Measurements from ENCODE around the gene ERC1. TPM values are rescaled to one million over a fixed set of nuclear protein-coding genes. Genes with fewer than 3 reads are reported as not detected.
A peak's percentile ranks its signal among the peaks of the same experiment; 100 is the strongest.

ERC1 gene
- total RNA-seq, 1 donor from 2014 or later: 82.2 TPM

GRCh38 chr12:1494856-1495255, 503.8 kb downstream of the ERC1 start:
- no peak for DNase-seq
- Mint-ChIP-seq H3K27ac (ENCODE audit: unreplicated experiment) (no peak overlapping the region), H3K36me3 (ENCODE audit: unreplicated experiment) (peaks cover 25% of the 10 kb centered on the region), H3K27me3 (ENCODE audit: unreplicated experiment) (peaks cover 5% of the 10 kb centered on the region), H3K9me3 (ENCODE audit: unreplicated experiment) (peaks cover 4% of the 10 kb centered on the region), H3K4me3 (ENCODE audit: unreplicated experiment) (no peak overlapping the region), H3K4me1 (ENCODE audit: low read depth, unreplicated experiment) (peaks cover 6% of the 10 kb centered on the region)
- TF ChIP-seq, protein P1, sequence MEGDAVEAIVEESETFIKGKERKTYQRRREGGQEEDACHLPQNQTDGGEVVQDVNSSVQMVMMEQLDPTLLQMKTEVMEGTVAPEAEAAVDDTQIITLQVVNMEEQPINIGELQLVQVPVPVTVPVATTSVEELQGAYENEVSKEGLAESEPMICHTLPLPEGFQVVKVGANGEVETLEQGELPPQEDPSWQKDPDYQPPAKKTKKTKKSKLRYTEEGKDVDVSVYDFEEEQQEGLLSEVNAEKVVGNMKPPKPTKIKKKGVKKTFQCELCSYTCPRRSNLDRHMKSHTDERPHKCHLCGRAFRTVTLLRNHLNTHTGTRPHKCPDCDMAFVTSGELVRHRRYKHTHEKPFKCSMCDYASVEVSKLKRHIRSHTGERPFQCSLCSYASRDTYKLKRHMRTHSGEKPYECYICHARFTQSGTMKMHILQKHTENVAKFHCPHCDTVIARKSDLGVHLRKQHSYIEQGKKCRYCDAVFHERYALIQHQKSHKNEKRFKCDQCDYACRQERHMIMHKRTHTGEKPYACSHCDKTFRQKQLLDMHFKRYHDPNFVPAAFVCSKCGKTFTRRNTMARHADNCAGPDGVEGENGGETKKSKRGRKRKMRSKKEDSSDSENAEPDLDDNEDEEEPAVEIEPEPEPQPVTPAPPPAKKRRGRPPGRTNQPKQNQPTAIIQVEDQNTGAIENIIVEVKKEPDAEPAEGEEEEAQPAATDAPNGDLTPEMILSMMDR (IDR thresholded peaks at IDR 0.05; ENCODE audit: partially characterized antibody, unreplicated experiment): no peak

GRCh38 chr12:1496162-1496900, 505.3 kb downstream of the ERC1 start:
- TF ChIP-seq, protein P1 (IDR thresholded peaks at IDR 0.05; ENCODE audit: partially characterized antibody, unreplicated experiment): no peak
- no peak overlapping the region for H3K4me3 Mint-ChIP-seq (ENCODE audit: unreplicated experiment)
- peaks cover 14% of the 10 kb centered on the region for H3K4me1 Mint-ChIP-seq (ENCODE audit: low read depth, unreplicated experiment)
- H3K9me3 Mint-ChIP-seq (ENCODE audit: unreplicated experiment): peaks cover 4% of the 10 kb centered on the region
- no peak for DNase-seq
- peaks cover 11% of the 10 kb centered on the region for H3K27me3 Mint-ChIP-seq (ENCODE audit: unreplicated experiment)
- peaks cover 12% of the 10 kb centered on the region for H3K36me3 Mint-ChIP-seq (ENCODE audit: unreplicated experiment)
- H3K27ac Mint-ChIP-seq (ENCODE audit: unreplicated experiment): no peak overlapping the region

- no peak for DNase-seq
- TF ChIP-seq, protein P1 (IDR thresholded peaks at IDR 0.05; ENCODE audit: partially characterized antibody, unreplicated experiment): no peak
Observed at GRCh38 chr12:1497161-1497560, 506.1 kb downstream of the ERC1 start.

GRCh38 chr12:1498199-1498740, 507.2 kb downstream of the ERC1 start:
- H3K4me3 Mint-ChIP-seq (ENCODE audit: unreplicated experiment): no peak overlapping the region
- TF ChIP-seq, protein P1 (IDR thresholded peaks at IDR 0.05; ENCODE audit: partially characterized antibody, unreplicated experiment): no peak
- peaks cover 4% of the 10 kb centered on the region for H3K9me3 Mint-ChIP-seq (ENCODE audit: unreplicated experiment)
- H3K4me1 Mint-ChIP-seq (ENCODE audit: low read depth, unreplicated experiment): peaks cover 14% of the 10 kb centered on the region
- H3K36me3 Mint-ChIP-seq (ENCODE audit: unreplicated experiment): no peaks in the 10 kb centered on the region
- DNase-seq: no peak
- H3K27me3 Mint-ChIP-seq (ENCODE audit: unreplicated experiment): peaks cover 15% of the 10 kb centered on the region
- H3K27ac Mint-ChIP-seq (ENCODE audit: unreplicated experiment): no peak overlapping the region

More at GRCh38 chr12:1497161-1497560, 506.1 kb downstream of the ERC1 start:
- H3K4me3 Mint-ChIP-seq (ENCODE audit: unreplicated experiment): no peak overlapping the region
- peaks cover 14% of the 10 kb centered on the region for H3K4me1 Mint-ChIP-seq (ENCODE audit: low read depth, unreplicated experiment)
- peaks cover 11% of the 10 kb centered on the region for H3K27me3 Mint-ChIP-seq (ENCODE audit: unreplicated experiment)
- peaks cover 5% of the 10 kb centered on the region for H3K36me3 Mint-ChIP-seq (ENCODE audit: unreplicated experiment)
- no peak overlapping the region for H3K27ac Mint-ChIP-seq (ENCODE audit: unreplicated experiment)
- peaks cover 4% of the 10 kb centered on the region for H3K9me3 Mint-ChIP-seq (ENCODE audit: unreplicated experiment)

DNA sequence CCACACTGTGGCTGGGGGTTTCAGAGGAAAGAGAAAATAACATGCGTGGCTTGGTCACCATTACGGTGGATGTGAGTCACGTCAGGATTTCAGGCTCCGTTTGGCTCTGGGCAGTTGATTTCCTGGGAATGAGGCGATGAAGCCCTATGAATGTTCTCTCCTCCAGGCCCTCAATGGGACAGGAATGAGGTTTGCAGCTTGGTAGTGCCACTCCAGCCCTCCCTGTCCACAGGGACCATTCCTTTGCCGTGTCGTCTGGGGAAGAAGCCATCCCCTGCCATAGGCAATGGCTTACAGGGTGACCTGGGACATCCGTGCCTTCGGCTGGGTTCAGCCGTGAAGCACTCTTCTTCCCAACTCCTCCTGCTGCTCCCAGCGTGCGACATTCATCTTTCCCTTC, 508.3 kb downstream of the ERC1 start:
- Mint-ChIP-seq H3K27ac (ENCODE audit: unreplicated experiment) (no peak overlapping the region), H3K4me3 (ENCODE audit: unreplicated experiment) (peak overlapping the region; percentile 19), H3K27me3 (ENCODE audit: unreplicated experiment) (peaks cover 15% of the 10 kb centered on the region), H3K36me3 (ENCODE audit: unreplicated experiment) (no peaks in the 10 kb centered on the region), H3K9me3 (ENCODE audit: unreplicated experiment) (peaks cover 4% of the 10 kb centered on the region), H3K4me1 (ENCODE audit: low read depth, unreplicated experiment) (peaks cover 14% of the 10 kb centered on the region)
- no peak for DNase-seq
- TF ChIP-seq, protein P1 (IDR thresholded peaks at IDR 0.05; ENCODE audit: partially characterized antibody, unreplicated experiment): no peak

Measured in glutamatergic neuron (in vitro differentiated cells).